Measurements from ENCODE around the gene TMEM164.
"Not testable (repeated sequence)": the region's sequence is repeated elsewhere in the genome, so short reads cannot be mapped to it uniquely, and the experiment has no call there.

Gene TMEM164

GRCh38 chrX:110131031-110131430 lies 128.1 kb downstream of the TMEM164 start:
- no peak for DNase-seq

- DNase-seq: no peak
These were observed 129.7 kb downstream of the TMEM164 start for GRCh38 chrX:110132450-110133114.

GRCh38 chrX:110133735-110134370 lies 130.9 kb downstream of the TMEM164 start:
- DNase-seq: no peak

- no peak for DNase-seq
These were observed 132.7 kb downstream of the TMEM164 start for GRCh38 chrX:110135618-110136017.

- no peak for DNase-seq
These were observed 133.2 kb downstream of the TMEM164 start for GRCh38 chrX:110136136-110136535.

GRCh38 chrX:110138557-110138956 lies 135.6 kb downstream of the TMEM164 start:
- DNase-seq: no peak

- no peak for DNase-seq
These were observed 136.3 kb downstream of the TMEM164 start for GRCh38 chrX:110139172-110139571.

- no peak for DNase-seq
These were observed 139.2 kb downstream of the TMEM164 start for GRCh38 chrX:110142096-110142495.

- DNase-seq: no peak
These were observed 140.7 kb downstream of the TMEM164 start for GRCh38 chrX:110143454-110144210.

- no peak for DNase-seq
These were observed 142.4 kb downstream of the TMEM164 start for GRCh38 chrX:110145311-110145710.

- no peak for DNase-seq
These were observed 142.9 kb downstream of the TMEM164 start for GRCh38 chrX:110145854-110146253.

- DNase-seq: no peak
These were observed 143.6 kb downstream of the TMEM164 start for GRCh38 chrX:110146521-110146920.

GRCh38 chrX:110153244-110153643 lies 150.3 kb downstream of the TMEM164 start:
- no peak for DNase-seq

GRCh38 chrX:110153896-110154295 lies 151.0 kb downstream of the TMEM164 start:
- no peak for DNase-seq

- not testable (repeated sequence) for DNase-seq
These were observed 151.4 kb downstream of the TMEM164 start for GRCh38 chrX:110154328-110154727.

- no peak for DNase-seq
These were observed 152.8 kb downstream of the TMEM164 start for GRCh38 chrX:110155759-110156158.

- DNase-seq: no peak
These were observed 153.3 kb downstream of the TMEM164 start for GRCh38 chrX:110156167-110156754.

- DNase-seq: no peak
These were observed 154.5 kb downstream of the TMEM164 start for GRCh38 chrX:110157444-110157843.

- no peak for DNase-seq
These were observed 156.3 kb downstream of the TMEM164 start for GRCh38 chrX:110159235-110159634.

- DNase-seq: no peak
These were observed 157.0 kb downstream of the TMEM164 start for GRCh38 chrX:110159865-110160264.

GRCh38 chrX:110161361-110161686 lies 158.4 kb downstream of the TMEM164 start:
- no peak for DNase-seq

GRCh38 chrX:110162131-110162530 lies 159.2 kb downstream of the TMEM164 start:
- DNase-seq: no peak

- DNase-seq: no peak
These were observed 160.0 kb downstream of the TMEM164 start for GRCh38 chrX:110162867-110163266.
